GM21825 (cell line): ENCODE data around the gene ACTR8.

Experiments used
- ATAC-seq: cut with Tn5 transposase; IDR thresholded peaks from one replicate; pipeline ENCODE4 v1.9.1; 2021; ENCODE audit warnings: mild to moderate bottlenecking, moderate library complexity; ENCODE audit not compliant: unreplicated experiment

Gene ACTR8

GRCh38 chr3:53817809-53818208 lies 64.1 kb downstream of the ACTR8 start:
- ATAC-seq, result no peak

- no peak for ATAC-seq
These were observed 64.7 kb downstream of the ACTR8 start for GRCh38 chr3:53817211-53817610.
